ENCODE results near the gene TAP1. TPM values are rescaled to one million over a fixed set of nuclear protein-coding genes. Genes with fewer than 3 reads are reported as not detected.

The TAP1 gene
- total RNA-seq, 1 donor from 2014 or later, result 51.2 TPM

- intact Hi-C loops (cut with DNase I), result loop anchor here (5.0 kb wide), 1 partner anchor 640 kb away; no protein-coding TSS in a partner anchor
- H3K36me3 ChIP-seq, result peaks cover 13 to 24% of the 10 kb centered on the region in 2 donors
Observed at GRCh38 chr6:32836873-32837272, 16.6 kb downstream of the TAP1 start.

GRCh38 chr6:32835167-32835893 lies 18.2 kb downstream of the TAP1 start:
- no peak for DNase-seq (ENCODE audit: low spot score in 2 of 2)
- H3K9me3 ChIP-seq, result no peaks in the 10 kb centered on the region
- H3K4me1 ChIP-seq, result peaks cover 0 to 3% of the 10 kb centered on the region in 2 donors
- no peaks in the 10 kb centered on the region for H3K27me3 ChIP-seq
- H3K4me3 ChIP-seq, result no peak overlapping the region
- H3K27ac ChIP-seq, result no peak overlapping the region
- intact Hi-C loops (cut with DNase I), result loop anchor here (5.0 kb wide), 1 partner anchor 638 kb away; no protein-coding TSS in a partner anchor
- TF ChIP-seq CTCF (IDR thresholded peaks at IDR 0.05), result no peak
- H3K36me3 ChIP-seq, result peaks cover 20 to 24% of the 10 kb centered on the region in 2 donors

More at GRCh38 chr6:32836873-32837272, 16.6 kb downstream of the TAP1 start:
- no peak for TF ChIP-seq CTCF (IDR thresholded peaks at IDR 0.05)
- Histone ChIP-seq H3K9me3 (no peaks in the 10 kb centered on the region), H3K27me3 (no peaks in the 10 kb centered on the region), H3K4me3 (no peak overlapping the region), H3K27ac (no peak overlapping the region), H3K4me1 (peaks cover 0 to 3% of the 10 kb centered on the region in 2 donors)
- DNase-seq (ENCODE audit: low spot score in 2 of 2), result no peak

GRCh38 chr6:32833664-32834063 lies 19.8 kb downstream of the TAP1 start:
- H3K27me3 ChIP-seq, result no peaks in the 10 kb centered on the region
- peaks cover 34 to 41% of the 10 kb centered on the region in 2 donors for H3K36me3 ChIP-seq
- intact Hi-C loops (cut with DNase I), result no loop called here
- H3K4me1 ChIP-seq, result peaks cover 0 to 3% of the 10 kb centered on the region in 2 donors
- H3K4me3 ChIP-seq, result no peak overlapping the region
- H3K27ac ChIP-seq, result no peak overlapping the region
- no peak for TF ChIP-seq CTCF (IDR thresholded peaks at IDR 0.05)
- no peak for DNase-seq (ENCODE audit: low spot score in 2 of 2)
- no peaks in the 10 kb centered on the region for H3K9me3 ChIP-seq

GRCh38 chr6:32832535-32832934 lies 21.0 kb downstream of the TAP1 start:
- no peaks in the 10 kb centered on the region for H3K9me3 ChIP-seq
- H3K4me3 ChIP-seq, result no peak overlapping the region
- intact Hi-C loops (cut with DNase I), result no loop called here
- H3K4me1 ChIP-seq, result no peaks in the 10 kb centered on the region
- no peak for DNase-seq (ENCODE audit: low spot score in 2 of 2)
- TF ChIP-seq CTCF (IDR thresholded peaks at IDR 0.05), result no peak
- H3K36me3 ChIP-seq, result peaks cover 34 to 42% of the 10 kb centered on the region in 2 donors
- H3K27ac ChIP-seq, result no peak overlapping the region
- H3K27me3 ChIP-seq, result no peaks in the 10 kb centered on the region

GRCh38 chr6:32830936-32831335 lies 22.6 kb downstream of the TAP1 start:
- DNase-seq (ENCODE audit: low spot score in 2 of 2), result no peak
- Histone ChIP-seq H3K27ac (no peak overlapping the region), H3K9me3 (no peaks in the 10 kb centered on the region), H3K27me3 (no peaks in the 10 kb centered on the region), H3K4me3 (no peak overlapping the region), H3K4me1 (no peaks in the 10 kb centered on the region), H3K36me3 (peaks cover 34 to 42% of the 10 kb centered on the region in 2 donors)
- no peak for TF ChIP-seq CTCF (IDR thresholded peaks at IDR 0.05)
- intact Hi-C loops (cut with DNase I), result no loop called here
